GM21526 (cell line): ENCODE data around the gene TGFBR1.

Experiments used
- ATAC-seq: cut with Tn5 transposase; IDR thresholded peaks from one replicate; pipeline ENCODE4 v1.9.1; 2021; ENCODE audit warnings: moderate library complexity; ENCODE audit not compliant: unreplicated experiment, low FRiP score

Gene TGFBR1

GRCh38 chr9:99104459-99105151, at the start of gene TGFBR1:
Gene TGFBR1, plus strand, starts transcription at chr9:99105113. Its CDS starts 93 bp downstream, at chr9:99105206.
- peak; percentile 84 for ATAC-seq

- no peak for ATAC-seq
Measured at GRCh38 chr9:99055384-99055783, 49.5 kb upstream of the TGFBR1 start.

- no peak for ATAC-seq
Measured at GRCh38 chr9:99056186-99056585, 48.7 kb upstream of the TGFBR1 start.

GRCh38 chr9:99056886-99057664, 47.8 kb upstream of the TGFBR1 start:
- ATAC-seq: no peak

- ATAC-seq: peak; percentile 78
Measured at GRCh38 chr9:99057665-99058625, 47.0 kb upstream of the TGFBR1 start.

- ATAC-seq: peak; percentile 68
Measured at GRCh38 chr9:99058964-99059921, 45.7 kb upstream of the TGFBR1 start.

GRCh38 chr9:99060621-99061020, 44.3 kb upstream of the TGFBR1 start:
- no peak for ATAC-seq

GRCh38 chr9:99062549-99062948, 42.4 kb upstream of the TGFBR1 start:
- ATAC-seq: no peak

- no peak for ATAC-seq
Measured at GRCh38 chr9:99063522-99063921, 41.4 kb upstream of the TGFBR1 start.

- no peak for ATAC-seq
Measured at GRCh38 chr9:99066571-99066970, 38.3 kb upstream of the TGFBR1 start.

- no peak for ATAC-seq
Measured at GRCh38 chr9:99069075-99069474, 35.8 kb upstream of the TGFBR1 start.

- no peak for ATAC-seq
Measured at GRCh38 chr9:99069546-99069945, 35.4 kb upstream of the TGFBR1 start.

- no peak for ATAC-seq
Measured at GRCh38 chr9:99070681-99071080, 34.2 kb upstream of the TGFBR1 start.

GRCh38 chr9:99071313-99072039, 33.4 kb upstream of the TGFBR1 start:
- no peak for ATAC-seq

- no peak for ATAC-seq
Measured at GRCh38 chr9:99072040-99072394, 32.9 kb upstream of the TGFBR1 start.

- ATAC-seq: no peak
Measured at GRCh38 chr9:99073347-99073746, 31.6 kb upstream of the TGFBR1 start.

- no peak for ATAC-seq
Measured at GRCh38 chr9:99073985-99074901, 30.7 kb upstream of the TGFBR1 start.

GRCh38 chr9:99074902-99075245, 30.0 kb upstream of the TGFBR1 start:
- ATAC-seq: no peak
